HTR-8/SVneo (cell line): ENCODE data around the gene RBBP6.
A peak's percentile ranks its signal among the peaks of the same experiment; 100 is the strongest.
"Not testable (repeated sequence)": the region's sequence is repeated elsewhere in the genome, so short reads cannot be mapped to it uniquely, and the experiment has no call there.

Experiments used
- DNase-seq: peaks from one replicate; pipeline ENCODE4 v3.0.0; 2011; ENCODE audit warnings: low spot score, mixed read lengths; ENCODE audit not compliant: insufficient read length
- FAIRE-seq: peaks from 2 replicates; lab custom pipeline; 2011; peaks lifted over from hg19 to GRCh38; lab: Jason Lieb, UNC

RBBP6 gene

DNA sequence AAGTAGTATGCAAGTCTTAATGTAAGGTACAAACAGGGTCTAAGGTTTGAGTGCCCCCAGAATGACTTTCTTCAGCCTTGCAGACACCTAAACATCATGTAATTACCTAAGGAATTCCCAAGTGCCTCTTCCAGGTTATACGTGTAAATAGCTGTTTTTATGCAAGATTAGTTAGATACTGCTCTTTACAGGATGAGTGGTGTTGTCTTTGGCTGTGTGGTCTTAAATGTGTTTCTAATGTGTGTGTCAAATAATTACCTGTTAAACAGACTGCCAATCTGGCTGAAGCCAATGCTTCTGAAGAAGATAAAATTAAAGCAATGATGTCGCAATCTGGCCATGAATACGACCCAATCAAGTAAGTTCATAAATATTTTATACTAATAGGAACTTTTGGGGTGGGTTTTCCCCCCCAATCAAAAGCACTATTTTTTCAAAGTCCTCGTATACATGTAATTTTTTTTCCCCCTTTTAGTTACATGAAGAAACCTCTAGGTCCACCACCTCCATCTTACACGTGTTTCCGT is 16.0 kb downstream of the RBBP6 start:
- FAIRE-seq (no peak), DNase-seq (no peak)

DNA sequence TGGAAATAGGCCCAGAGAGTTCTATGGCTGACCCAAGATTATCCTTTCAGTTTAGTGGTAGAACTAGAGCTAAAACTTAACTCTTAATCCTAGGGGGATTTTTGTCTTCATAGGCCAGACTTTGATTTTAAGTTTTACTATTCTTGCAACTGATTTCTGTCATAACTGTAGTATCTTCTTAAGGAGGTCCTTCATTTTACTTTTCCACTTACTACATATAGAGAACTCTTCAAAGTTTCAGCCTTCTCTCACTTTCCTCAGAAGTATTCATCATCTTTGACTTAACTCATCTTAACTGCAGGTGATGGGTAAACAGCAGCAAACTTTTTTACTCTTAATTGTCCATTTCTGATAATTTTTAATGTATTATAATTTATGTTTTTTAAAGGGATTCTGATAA is 23.4 kb downstream of the RBBP6 start:
- DNase-seq (no peak), FAIRE-seq (no peak)

GRCh38 chr16:24568392-24568791 is 29.0 kb downstream of the RBBP6 start:
- DNase-seq (no peak), FAIRE-seq (no peak)

GRCh38 chr16:24571096-24571495 is 31.7 kb downstream of the RBBP6 start:
- FAIRE-seq (no peak), DNase-seq (no peak)

GRCh38 chr16:24572069-24572468 is 32.7 kb downstream of the RBBP6 start:
- DNase-seq (no peak), FAIRE-seq (no peak)

DNA sequence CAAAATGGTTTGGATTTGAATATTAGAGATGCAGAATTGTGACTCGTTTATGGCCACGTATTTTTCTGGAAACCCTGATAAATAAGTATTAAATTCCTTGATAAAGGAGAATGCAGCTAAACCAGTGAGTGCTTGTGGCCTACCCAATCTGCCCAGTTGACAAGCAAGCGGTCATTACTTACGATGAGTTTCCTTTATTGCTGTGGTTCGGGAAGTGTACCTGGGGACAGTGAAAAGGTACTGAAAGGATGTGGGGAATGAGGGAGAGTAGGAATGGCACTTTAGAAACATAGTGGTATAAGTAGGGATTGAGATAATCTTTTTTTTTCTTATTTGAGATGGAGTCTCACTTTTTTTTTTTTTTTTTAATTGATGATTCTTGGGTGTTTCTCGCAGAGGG is 33.8 kb downstream of the RBBP6 start:
- no peak for FAIRE-seq

DNA sequence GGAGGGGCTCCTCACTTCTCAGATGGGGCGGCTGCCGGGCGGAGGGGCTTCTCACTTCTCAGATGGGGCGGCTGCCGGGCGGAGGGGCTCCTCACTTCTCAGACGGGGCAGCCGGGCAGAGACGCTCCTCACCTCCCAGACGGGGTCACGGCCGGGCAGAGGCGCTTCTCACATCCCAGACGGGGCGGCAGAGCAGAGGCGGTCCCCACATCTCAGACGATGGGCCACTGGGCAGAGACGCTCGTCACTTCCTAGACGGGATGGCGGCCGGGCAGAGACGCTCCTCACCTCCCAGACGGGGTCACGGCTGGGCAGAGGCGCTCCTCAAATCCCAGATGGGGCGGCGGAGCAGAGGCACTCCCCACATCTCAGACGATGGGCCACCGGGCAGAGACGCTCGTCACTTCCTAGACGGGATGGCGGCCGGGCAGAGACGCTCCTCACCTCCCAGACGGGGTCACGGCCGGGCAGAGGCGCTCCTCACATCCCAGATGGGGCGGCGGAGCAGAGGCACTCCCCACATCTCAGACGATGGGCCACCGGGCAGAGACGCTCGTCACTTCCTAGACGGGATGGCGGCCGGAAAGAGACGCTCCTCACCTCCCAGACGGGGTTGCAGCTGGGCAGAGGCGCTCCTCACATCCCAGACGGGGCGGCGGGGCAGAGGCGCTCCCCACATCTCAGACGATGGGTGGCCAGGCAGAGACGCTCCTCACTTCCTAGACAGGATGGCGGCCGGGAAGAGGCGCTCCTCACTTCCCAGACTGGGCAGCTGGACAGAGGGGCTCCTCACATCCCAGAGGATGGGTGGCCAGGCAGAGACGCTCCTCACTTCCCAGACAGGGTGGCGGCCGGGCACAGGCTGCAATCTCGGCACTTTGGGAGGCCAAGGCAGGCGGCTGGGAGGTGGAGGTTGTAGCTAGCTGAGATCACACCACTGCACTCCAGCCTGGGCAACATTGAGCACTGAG is 35.4 kb downstream of the RBBP6 start:
- not testable (repeated sequence) for DNase-seq, FAIRE-seq

More for the DNA sequence above, 33.8 kb downstream of the RBBP6 start:
- no peak for DNase-seq

- FAIRE-seq, DNase-seq: not testable (repeated sequence)
Measured at GRCh38 chr16:24575791-24576190, 36.4 kb downstream of the RBBP6 start.

DNA sequence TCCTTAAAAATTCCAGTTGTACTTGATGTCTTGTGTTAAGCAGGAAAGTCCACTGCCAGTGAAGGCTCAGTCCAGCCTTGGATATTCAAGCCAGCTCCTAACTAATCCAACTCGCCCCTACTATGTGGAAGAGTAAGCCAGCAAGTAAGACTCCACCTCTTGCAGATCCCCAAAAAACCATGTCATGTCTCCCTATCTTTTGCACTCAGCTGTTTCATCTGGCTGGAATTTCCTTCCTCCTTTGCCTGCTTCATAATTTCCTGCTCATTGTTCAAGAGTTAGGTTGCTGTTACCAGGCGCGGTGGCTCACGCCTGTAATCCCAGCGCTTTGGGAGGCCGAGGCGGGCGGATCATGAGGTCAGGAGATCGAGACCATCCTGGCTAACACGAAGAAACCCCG is 37.8 kb downstream of the RBBP6 start:
- FAIRE-seq (no peak), DNase-seq (no peak)

DNA sequence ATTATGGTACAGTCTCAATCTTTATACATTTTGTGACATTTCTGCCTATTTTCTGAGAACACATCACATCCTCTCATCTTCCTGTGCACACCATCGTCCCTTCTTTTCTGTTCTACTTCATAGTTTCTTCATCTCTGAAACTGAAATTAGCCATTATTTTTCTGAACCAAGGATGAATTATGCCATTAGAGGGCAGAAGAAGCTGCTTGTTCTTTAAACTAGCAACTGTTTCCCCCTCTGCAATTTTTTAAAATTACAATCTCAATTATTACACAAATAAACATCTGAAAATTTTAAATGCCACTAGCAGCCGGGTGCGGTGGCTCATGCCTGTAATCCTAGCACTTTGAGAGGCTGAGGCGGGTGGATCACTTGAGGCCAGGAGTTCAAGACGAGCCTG is 41.3 kb downstream of the RBBP6 start:
- no peak for FAIRE-seq
- peak; percentile 29 for DNase-seq

- FAIRE-seq: no peak
Measured at GRCh38 chr16:24583494-24583893, 44.1 kb downstream of the RBBP6 start.

DNA sequence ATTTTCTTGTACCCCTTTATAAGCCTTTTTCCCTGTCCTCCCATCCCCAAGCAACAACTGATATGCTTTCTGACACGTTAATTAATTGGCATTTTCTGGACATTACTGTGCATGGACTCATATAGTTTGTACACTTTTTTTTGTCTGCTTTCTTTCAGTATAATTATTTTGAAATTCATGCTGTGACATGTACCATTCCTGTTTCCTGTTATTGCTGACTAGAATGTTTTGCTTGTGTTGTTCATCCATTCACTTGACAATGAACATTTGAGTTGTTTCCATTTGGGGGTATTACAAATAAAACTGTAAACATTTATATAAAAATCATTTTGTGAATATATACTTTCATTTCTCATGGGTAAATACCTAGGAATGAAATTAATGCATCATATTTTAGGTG is 50.6 kb downstream of the RBBP6 start:
- FAIRE-seq (no peak), DNase-seq (no peak)

More at GRCh38 chr16:24583494-24583893, 44.1 kb downstream of the RBBP6 start:
- DNase-seq: no peak

- DNase-seq (no peak), FAIRE-seq (no peak)
Measured at GRCh38 chr16:24598777-24599437, 59.5 kb downstream of the RBBP6 start.

GRCh38 chr16:24609417-24609739 is 70.0 kb downstream of the RBBP6 start:
- no peak for FAIRE-seq

DNA sequence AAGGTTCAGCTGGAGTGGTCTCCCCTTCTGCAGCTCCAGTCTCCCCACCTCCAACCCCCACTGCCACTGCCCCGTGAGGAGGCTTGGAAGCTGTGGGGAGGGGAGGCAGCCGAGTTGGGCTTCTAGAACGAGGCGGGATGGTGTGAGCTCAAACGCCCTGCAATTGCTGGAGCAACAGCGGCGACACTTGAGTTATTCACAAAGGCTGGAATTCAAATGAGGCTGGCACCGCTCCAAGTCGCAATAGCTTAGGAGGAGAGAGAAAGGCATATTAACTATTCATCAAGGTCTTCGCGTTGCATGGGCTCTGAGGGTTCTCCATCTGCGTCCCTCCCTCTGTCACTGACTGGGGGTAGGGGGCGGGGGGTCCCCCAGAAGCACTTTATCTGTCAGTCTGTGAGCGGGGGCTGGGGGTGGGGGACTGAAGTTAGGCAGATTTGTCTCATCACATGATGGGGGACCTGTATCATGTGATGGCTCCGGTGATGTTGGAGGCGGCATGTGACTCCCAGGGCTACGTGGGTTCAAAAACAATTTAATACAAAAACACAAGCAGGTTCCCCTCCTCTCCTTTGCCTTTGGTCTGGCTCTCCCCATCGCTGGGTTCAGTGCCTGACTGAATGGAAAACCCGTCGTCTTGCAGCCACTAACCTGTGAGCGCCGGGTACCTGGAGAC is 70.5 kb downstream of the RBBP6 start:
- FAIRE-seq: no peak
- DNase-seq: no peak

More at GRCh38 chr16:24609417-24609739, 70.0 kb downstream of the RBBP6 start:
- no peak for DNase-seq

DNA sequence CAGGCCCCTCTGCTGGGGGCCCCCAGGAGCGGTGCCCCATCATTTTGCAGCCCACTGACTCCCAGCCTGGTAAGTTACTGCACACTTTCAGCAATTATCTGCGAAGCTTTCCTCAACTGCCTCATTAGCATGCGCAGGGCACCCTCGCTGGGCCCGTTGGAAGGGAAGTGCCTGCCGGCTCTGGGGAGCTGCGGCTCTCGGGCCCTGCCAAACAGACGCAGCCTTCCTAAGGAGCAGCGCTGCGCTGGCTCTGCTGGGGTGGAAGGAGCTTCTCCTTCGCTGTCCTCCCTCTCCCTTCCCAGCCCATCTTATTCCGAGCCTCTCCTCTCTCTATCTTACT is 71.0 kb downstream of the RBBP6 start:
- no peak for DNase-seq
- no peak for FAIRE-seq

DNA sequence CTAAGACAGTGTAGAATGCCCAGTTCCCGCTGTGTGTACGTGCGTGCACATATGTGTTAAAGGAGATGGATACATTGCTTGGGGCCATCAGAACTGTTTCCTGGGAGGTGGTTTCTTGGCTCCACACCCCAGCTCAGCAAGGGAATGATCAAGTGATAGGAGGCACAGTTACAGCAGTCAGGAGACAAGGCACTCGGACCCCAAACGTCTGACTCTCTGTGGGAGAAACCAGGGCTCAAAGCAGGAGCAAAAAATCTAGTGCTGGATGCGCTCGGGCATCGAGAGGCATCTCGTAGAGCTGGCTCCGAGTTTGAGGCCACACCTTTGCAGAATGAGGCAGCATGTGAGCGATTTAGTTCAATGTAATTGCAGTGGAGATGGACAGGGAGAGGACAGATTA is 71.9 kb downstream of the RBBP6 start:
- no peak for DNase-seq
- no peak for FAIRE-seq

DNA sequence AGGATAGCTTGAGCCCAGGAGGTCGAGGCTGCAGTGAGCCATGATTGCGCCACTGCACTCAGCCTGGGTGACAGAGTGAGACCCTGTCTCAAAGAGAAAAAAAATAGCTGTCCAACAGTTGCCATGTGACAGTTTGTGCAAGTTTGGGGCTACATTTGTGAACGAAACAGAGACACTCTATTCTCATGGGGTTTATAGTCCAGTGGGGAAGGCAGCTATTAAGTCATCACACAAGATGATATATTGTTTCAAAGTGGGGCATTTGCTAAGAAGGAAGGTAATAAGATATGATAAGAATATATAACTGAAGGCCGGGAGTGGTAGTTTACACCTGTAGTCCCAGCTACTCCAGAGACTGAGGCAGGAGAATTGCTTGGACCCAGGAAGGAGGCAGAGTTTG is 73.3 kb downstream of the RBBP6 start:
- DNase-seq: no peak
- FAIRE-seq: no peak

DNA sequence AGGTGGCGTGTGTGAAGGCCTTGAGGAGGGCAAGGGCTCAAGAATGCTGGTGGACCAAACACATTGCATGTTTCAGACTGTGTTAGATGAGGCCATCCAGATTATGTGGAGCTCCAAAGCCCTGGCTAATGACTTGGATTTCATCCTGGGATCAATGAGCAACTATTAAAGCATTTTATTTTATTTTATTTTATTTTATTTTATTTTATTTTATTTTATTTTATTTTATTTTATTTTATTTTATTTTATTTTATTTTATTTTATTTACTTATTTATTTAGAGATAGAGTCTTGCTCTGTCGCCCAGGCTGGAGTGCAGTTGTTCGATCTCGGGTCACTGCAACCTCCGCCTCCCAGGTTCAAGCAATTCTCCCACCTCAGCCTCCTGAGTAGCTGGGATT is 73.9 kb downstream of the RBBP6 start:
- not testable (repeated sequence) for FAIRE-seq, DNase-seq

DNA sequence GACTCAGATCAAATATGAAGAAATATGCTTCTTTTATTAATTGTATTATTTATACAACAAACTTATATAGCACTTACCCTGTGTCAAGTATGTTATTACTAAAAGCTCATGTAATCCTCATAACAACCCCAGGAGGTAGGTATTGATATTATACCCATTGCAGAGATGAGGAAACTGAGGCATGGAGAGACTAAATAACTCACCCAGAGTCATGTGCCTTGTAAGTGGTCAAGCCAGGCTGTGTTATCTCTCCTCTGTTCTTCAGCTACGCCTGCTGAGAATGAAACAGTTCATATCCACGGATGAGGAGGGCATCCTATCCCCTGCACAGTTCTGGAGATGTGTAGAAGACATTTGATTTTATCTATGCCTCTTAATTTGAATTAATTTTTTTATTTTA is 78.1 kb downstream of the RBBP6 start:
- FAIRE-seq (no peak), DNase-seq (no peak)
